GM18907 (cell line): ENCODE measurements around the gene DDIT3.
A peak's percentile ranks its signal among the peaks of the same experiment; 100 is the strongest.
"Not testable (repeated sequence)": the region's sequence is repeated elsewhere in the genome, so short reads cannot be mapped to it uniquely, and the experiment has no call there.

ENCODE experiments used
- ATAC-seq: cut with Tn5 transposase; IDR thresholded peaks from one replicate; pipeline ENCODE4 v1.9.1; 2021; ENCODE audit warnings: mild to moderate bottlenecking, moderate library complexity; ENCODE audit not compliant: unreplicated experiment

DDIT3 gene

DNA sequence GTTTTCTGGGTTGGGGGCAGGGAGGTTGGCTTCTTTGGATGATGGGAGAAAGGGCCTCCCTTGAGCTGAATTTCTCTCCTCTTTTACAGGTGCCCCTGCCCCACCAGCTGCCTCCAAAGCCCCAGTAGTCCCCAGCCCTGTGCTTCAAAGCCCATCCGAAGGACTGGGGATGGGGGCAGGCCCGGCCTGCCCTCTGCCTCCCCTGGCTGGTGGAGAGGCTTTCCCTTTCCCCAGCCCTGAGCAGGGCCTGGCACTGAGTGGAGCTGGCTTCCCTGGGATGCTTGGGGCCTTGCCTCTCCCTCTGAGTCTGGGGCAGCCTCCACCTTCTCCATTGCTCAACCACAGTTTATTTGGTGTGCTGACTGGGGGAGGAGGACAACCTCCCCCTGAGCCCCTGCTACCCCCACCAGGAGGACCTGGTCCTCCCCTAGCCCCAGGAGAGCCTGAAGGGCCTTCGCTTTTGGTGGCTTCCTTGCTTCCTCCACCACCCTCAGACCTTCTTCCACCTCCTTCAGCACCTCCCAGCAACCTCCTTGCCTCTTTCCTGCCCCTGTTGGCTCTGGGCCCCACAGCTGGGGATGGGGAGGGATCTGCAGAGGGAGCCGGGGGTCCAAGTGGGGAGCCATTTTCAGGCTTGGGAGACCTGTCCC lies 6.3 kb upstream of the DDIT3 start:
- ATAC-seq, result no peak

GRCh38 chr12:57525615-57526383 lies 5.5 kb upstream of the DDIT3 start:
- no peak for ATAC-seq

DNA sequence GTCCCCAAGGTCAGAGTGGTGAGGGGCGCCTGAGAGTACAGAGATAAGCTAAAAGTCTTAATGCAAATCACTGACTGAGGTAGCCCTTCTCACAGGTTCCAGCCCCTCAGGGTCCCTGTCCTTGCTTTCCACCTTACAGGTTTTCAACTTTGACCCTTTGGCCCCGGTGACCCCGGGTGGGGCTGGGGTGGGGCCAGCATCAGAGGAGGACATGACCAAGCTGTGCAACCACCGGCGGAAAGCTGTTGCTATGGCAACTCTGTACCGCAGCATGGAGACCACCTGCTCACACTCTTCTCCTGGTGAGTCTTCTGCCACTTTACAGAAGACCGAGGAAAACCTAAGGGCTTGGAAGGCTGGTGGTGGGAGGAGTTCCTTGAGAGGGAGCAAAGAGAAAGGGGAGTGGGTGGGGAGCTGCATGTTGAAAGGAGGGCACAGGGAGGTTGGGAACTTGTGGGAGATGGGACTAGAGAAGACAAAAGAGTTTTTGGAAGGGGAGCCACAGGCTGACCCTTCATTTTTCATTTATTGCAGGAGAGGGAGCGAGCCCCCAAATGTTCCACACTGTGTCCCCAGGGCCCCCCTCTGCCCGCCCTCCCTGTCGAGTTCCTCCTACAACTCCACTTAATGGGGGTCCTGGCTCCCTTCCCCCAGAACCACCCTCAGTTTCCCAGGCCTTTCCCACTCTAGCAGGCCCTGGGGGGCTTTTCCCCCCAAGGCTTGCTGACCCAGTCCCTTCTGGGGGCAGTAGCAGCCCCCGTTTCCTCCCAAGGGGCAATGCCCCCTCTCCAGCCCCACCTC lies 4.7 kb upstream of the DDIT3 start:
- ATAC-seq, result no peak

- no peak for ATAC-seq
Observed at GRCh38 chr12:57523706-57524614, 3.6 kb upstream of the DDIT3 start.

- ATAC-seq, result no peak
Observed at GRCh38 chr12:57522887-57523705, 2.8 kb upstream of the DDIT3 start.

- peak; percentile 41 for ATAC-seq
Observed at GRCh38 chr12:57522011-57522886, 1.9 kb upstream of the DDIT3 start, which contains the start of gene MBD6. TSS of gene MBD6 (plus strand) at chr12:57522824. CDS start at chr12:57524304, 1,480 bp downstream.

DNA sequence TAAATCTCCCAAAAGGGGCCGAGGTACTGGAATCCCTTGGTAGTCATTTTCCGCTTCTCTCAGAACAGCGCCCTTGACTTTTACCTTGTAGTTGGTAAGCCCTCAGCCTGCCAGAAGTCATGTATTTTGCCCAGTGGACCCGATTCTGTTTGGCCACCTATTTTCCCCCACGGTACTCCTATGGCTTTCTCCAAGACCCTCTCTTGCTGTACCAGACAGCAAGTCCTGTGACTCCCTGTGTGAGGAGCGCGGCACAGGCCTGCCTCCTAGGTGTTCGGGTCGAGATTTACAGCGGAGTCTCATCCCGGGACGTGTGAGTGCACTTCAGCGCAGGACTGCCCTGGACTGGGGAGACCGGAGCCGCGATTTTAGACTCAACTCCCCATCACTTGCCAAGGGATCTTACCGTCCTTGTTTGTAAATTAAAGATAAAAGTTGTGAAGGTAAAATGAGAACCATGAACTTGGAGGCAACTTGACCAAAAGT lies 1.3 kb upstream of the DDIT3 start:
- no peak for ATAC-seq

GRCh38 chr12:57519796-57520052 lies 590 bp downstream of the DDIT3 start:
- ATAC-seq, result peak; percentile 2

DNA sequence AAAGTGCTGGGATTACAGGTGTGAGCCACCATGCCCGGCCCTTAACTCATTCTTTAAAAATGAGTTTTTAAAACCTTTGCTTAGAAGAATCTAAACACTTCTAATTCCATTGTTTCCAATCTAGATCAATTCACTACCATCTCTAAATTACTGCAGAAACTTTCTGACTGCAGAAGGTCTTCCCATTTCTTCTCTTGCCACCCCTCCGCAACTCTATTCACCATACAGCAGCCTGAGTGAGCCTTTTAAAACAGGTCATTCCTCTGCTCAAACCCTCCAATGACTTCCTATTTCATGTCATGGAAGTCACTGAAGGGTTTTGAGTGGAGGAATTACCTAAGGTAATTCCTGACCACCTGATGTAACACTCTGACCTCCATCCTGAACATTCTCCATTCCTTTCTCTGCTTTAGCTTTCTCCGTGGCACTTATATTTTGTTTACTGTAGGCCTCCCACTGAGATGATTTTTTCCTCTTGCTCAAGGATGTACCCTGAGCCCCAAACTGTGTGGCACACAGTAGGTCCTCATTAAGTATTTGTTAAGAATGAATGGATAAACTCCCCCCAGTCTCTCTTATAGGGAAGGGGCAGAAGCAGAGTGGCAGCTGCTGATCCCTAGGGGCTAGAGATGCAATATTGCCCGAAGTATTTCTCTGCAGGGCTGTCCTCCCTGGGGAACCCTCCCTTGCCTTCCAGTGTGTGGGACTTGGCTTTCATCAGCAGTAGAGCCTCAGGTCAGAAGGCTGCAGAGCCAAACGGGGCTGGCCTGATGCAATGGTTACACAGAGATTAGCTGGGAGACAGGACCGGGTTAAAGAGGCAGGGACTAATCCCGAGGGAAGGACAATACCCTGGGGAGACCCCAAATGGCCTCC lies 1.2 kb downstream of the DDIT3 start:
- ATAC-seq, result no peak

DNA sequence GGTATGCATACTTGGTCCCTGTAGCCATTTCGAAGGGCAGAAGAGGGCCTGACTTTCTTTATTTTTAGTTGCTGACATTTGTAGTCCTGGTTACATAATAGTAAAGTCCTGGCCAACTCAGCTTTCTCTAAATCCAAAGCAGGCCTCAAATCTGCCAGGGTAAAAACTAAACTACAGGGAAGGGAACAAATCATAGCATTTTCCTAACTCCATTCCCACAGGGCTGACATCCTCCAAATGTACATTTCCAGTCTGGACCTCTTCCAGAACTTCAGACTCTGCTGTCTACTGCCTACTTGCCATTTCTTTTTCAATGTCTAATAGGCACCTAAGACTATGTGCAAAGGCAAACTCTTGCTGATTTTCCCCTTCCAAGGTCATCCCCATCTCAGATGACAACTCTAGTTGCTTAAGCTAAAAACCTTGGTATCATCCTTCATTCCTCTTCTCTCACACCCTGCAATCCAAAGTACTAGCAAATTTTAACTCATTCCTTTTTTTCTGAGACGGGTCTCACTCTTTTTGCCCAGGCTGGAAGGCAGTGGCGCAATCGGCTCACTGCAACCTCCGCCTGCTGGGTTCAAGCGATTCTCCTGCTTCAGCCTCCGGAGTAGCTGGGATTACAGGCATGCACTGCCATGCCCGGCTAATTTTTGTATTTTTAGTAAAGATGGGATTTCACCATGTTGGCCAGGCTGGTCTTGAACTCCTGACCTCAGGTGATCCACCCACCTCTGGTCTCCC lies 2.0 kb downstream of the DDIT3 start:
- no peak for ATAC-seq

DNA sequence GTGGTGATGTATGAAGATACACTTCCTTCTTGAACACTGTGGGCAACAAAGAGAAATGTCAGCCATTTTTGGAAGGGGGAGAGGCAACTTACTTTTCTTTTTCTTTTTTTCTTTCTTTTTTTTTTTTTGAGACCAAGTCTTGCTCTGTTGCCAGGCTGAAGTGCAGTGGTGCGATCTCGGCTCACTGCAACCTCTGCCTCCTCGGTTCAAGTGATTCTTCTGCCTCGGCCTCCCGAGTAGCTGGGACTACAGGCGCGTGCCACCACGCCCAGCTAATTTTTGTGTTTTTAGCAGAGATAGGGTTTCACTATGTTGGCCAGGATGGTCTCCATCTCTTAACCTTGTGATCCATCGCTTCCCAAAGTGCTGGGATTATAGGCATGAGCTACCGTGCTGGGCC lies 2.6 kb downstream of the DDIT3 start:
- not testable (repeated sequence) for ATAC-seq

- no peak for ATAC-seq
Observed at GRCh38 chr12:57517187-57517586, 3.1 kb downstream of the DDIT3 start.

DNA sequence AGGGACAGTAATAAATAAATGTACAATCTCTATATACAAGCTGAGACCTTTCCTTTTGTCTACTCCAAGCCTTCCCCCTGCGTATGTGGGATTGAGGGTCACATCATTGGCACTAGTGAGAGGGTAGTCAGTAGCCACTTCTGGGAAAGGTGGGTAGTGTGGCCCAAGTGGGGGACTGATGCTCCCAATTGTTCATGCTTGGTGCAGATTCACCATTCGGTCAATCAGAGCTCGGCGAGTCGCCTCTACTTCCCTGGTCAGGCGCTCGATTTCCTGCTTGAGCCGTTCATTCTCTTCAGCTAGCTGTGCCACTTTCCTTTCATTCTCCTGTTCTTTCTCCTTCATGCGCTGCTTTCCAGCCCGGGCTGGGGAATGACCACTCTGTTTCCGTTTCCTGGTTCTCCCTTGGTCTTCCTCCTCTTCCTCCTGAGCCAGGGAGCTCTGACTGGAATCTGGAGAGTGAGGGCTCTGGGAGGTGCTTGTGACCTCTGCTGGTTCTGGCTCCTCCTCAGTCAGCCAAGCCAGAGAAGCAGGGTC lies 3.6 kb downstream of the DDIT3 start:
- no peak for ATAC-seq

- no peak for ATAC-seq
Observed at GRCh38 chr12:57515934-57516541, 4.3 kb downstream of the DDIT3 start.

GRCh38 chr12:57515408-57515933 lies 4.8 kb downstream of the DDIT3 start:
- no peak for ATAC-seq

- ATAC-seq, result no peak
Observed at GRCh38 chr12:57514720-57515407, 5.5 kb downstream of the DDIT3 start.
